Embryonic facial prominence (tissue), 1 donor: Measurements from ENCODE around the gene SHC3.

Experiments
- DNase-seq: peaks from one replicate; pipeline ENCODE4 v3.0.0-alpha.2; 2016; ENCODE audit errors: extremely low spot score

The SHC3 gene

DNA sequence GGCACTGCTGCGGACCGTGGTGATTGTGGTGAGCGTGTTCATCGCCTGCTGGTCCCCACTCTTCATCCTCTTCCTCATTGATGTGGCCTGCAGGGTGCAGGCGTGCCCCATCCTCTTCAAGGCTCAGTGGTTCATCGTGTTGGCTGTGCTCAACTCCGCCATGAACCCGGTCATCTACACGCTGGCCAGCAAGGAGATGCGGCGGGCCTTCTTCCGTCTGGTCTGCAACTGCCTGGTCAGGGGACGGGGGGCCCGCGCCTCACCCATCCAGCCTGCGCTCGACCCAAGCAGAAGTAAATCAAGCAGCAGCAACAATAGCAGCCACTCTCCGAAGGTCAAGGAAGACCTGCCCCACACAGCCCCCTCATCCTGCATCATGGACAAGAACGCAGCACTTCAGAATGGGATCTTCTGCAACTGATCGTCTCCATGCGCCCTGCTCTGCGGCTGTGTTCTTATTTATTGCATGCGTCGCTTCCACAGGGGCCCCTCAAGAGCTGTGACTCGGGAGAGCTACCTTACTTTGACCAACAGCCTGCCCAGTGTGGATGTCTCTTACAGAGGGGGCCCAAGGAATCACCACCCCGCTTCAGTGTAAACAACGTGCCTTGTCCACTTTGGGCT is 176.6 kb downstream of the SHC3 start:
- no peak for DNase-seq

DNA sequence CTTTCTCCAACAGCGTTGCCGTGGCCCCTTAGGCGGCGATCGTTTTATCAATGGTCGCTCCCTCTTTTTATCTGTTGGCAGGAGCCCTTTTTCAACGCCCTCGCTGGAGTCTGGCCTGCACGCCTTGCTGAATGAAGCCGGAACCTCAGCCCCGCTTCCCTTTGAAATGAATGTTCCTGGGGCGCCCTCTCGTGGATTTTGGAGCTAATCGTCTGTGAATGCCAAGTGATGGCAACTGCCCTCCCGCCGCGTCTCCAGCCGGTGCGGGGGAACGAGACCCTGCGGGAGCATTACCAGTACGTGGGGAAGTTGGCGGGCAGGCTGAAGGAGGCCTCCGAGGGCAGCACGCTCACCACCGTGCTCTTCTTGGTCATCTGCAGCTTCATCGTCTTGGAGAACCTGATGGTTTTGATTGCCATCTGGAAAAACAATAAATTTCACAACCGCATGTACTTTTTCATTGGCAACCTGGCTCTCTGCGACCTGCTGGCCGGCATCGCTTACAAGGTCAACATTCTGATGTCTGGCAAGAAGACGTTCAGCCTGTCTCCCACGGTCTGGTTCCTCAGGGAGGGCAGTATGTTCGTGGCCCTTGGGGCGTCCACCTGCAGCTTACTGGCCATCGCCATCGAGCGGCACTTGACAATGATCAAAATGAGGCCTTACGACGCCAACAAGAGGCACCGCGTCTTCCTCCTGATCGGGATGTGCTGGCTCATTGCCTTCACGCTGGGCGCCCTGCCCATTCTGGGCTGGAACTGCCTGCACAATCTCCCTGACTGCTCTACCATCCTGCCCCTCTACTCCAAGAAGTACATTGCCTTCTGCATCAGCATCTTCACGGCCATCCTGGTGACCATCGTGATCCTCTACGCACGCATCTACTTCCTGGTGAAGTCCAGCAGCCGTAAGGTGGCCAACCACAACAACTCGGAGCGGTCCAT is 177.4 kb downstream of the SHC3 start:
- peak; percentile 76 for DNase-seq

DNA sequence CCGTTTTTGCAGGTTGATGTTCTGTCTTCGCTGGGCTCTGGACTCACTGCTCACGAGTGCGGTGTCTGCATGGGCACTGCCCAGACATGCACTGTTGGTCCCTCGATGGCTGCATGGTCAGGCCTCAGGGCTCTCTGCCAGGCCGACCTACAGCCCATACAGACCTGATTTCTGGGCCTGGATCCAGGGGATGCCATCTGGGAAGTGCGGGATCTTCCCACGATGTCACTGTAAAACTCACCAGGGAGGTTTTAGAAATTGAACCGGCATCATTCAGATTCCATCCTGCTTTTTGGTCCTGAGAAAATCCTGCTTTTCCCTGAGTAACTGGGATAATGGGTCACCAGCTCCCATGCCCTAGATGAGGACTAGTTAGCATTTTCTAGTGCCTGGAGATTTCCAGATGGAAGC is 178.2 kb downstream of the SHC3 start:
- DNase-seq = no peak

DNA sequence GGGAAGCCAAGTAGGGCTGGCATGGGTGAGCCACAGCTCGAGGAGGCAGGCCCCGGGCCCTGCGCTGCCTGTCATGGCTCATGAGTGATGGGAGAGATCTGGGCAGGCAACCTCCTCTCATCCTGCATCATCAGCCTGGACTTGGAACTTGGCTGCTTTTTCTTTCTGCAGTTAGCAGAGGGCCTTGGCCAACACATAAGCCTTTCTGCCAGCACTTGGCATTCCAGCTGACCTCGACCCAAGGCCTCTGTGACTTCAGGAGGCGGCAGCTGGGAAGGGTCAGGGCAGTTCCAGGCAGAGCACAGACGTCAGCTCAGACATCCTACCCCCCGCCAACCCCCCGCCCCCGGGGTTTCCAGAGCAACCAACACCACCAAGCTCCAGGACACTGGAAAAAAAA is 179.7 kb downstream of the SHC3 start:
- DNase-seq = no peak

DNA sequence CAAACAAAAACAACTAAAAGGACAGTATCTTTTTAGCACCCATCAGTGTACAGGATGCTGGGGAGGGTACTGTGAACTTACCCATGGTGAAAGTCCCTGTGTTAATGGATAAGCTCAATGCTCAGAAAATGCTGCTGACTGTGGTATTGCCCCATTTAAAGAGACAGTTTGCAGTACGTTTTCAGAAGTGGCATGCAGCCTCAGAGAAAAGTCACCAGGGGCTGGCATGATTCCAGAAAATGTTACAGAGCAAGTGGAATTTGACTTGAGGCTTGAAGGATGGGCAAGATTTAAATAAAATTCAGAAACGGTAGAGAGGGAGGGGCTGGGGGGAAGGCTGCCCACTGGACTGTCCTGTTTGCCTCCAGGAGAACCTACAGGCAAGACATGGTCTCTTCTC is 180.1 kb downstream of the SHC3 start:
- no peak for DNase-seq

DNA sequence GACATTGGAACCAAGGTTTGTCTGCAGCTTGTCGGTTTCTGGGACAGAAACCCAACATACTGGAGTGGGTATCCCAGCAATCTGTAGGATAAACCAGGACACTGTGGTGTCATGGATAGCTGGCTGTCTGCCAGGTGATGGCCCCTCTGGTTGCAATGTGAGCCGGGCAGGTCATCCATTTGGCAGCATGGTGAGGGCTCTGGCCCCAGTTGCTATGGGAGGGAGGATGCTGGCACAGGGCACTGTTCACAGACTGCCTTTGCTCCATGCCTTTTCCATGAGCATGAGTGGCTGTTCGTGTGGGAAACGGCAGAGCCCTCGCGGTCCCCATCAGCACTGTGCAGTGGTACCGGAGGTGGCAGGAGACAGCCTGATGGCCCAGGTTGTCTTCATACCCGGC is 181.0 kb downstream of the SHC3 start:
- DNase-seq = no peak

DNA sequence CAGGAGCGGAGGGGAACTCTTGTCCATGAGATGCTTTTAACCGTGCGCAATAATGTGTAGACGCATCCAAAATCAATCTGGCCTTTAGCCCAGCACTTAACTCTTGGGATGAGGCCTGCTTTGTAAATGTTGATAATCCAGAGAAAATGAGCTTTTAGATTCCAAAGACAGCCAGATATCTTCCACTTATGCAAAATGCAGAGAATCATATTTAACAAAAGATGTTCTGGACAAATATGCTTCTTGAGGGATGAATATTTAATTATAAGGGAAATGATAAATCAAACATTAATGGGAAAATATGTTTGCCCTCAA is 181.7 kb downstream of the SHC3 start:
- no peak for DNase-seq

DNA sequence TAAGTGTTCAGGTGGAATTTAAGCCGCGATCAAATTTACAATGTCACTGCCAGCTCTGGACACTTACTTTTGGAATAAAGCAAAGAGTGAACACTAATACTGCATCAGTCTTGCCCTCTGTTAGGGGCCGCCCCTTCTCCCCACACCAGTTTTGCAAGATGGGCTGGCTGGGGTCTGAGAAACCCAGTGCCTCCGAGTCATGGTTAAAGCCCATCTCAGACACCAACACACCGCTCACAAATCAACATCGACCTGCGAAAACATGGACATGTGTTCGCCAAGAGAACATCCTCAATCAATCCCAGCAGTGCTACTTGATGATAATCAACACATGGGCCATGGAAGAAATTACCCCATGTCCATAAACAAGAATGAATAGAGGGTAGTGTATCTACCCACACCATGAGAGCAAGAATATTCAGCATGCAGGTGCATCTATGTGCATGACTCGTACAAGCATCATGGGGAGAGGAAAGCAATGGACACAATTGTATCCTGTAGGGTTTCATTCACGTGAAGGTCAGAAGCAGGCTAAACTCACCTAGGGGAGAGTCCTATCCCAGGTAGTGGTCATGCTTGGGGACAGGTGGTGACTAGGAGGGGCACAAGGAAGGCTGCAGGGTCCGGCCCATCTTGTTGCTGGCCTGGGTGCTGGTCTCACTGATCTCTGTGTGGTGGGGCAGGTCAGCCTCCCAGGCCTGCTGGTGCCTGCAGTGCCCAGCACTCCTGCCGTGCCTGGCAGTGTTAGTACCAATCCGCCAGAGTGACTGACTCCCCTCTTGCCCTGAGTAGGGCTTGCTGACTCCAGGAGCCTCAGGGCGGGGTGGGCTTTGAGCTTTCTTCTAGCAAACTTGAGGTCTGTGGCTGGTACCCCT is 182.3 kb downstream of the SHC3 start:
- DNase-seq = no peak

DNA sequence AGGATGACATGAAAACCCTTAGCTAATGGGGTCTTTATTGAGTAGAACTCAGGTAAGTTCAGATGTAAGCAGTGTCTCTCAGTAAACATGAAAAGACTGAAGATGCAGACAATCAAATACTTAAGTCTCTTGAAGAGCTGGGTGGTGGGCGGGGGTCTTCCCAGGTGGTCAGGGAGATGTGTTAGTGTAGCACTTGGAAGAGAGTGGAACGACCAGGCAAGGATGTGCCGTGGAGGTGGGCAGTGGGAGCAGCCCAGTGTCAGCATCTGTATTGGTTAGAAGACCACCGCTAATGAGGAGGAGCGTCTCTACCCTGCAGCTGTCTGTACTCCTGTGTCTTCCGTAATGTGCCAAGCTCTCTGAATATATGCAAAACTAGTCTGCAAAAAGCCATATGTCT is 183.0 kb downstream of the SHC3 start:
- no peak for DNase-seq

DNA sequence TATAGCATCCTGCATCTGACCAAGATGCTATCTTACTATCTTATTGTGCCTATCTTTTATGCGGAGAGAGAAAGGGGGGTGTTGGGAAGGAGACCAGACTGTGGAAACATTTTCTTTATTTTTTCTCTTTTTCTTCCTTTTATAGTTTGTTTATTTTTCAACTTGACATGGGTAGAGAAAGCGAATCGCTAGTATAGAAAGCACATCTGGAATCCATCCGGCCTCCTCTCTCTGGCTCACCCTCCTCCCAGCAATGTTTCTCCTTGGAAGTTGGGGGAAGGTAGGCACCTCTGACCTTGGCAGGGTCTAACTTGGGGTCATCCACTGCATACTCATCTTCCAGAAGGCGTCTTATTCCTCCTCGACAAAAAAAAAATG is 183.4 kb downstream of the SHC3 start:
- no peak for DNase-seq

DNA sequence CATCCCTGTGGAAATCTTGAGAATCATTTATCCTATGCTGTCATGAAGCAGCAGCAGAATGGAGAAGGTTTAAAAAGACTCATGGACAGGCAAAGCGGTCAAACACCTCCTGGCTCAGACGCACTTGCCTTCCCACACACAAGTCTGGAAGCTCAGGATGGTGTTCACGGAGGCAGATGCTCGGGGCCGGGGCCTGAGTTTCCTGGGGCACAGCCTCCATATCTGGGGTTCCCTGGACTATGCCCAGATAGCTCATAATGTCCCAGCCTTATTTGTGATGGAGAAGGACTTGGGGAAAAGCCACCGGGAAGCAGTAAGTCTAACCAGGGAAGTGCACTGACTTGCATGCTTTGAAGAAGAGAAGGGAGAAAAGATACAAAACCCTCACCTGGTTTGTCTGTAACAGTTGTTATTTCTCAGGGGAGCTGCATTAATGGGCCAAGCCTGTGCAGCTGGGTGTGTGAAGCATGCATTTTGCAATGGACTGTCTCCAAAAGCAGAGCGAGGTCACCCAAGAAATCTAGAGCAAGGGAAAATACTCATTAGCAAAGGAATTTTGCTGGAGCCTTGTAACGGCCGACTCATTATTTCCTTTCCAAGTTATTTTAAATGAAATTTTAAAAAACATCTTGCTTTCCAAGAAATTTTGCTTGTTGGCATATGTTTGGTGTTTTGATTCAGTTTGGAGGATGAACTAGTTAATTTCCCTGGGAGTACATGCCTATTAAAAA is 184.0 kb downstream of the SHC3 start:
- no peak for DNase-seq

DNA sequence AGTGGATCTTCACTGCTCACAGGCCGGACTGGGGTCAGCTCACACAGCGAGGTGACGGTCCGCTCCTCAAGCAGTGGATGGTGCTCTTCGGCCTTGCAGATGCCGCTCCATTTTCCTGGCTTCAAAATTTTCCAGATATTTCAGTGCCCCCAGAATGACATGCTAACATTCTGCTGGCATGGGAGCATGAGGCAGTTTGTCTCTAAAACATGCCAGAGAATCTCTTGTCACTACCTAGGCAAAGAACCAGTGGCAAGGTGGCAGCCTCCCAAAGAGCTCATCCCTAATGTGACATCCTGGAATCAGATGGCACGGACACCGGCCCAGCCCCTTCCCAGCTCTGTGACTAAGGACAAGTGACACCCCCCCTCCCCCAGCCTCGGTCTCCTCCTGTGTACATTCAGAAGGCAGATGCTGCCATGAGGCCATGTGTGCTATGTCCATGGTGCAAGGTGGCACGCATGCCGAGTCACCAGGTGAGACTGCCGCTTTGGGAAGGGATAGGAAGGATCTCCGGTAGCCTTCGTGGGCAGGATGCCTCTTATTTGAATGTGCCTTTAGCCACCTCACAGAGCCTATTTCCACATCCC is 184.7 kb downstream of the SHC3 start:
- DNase-seq = no peak

DNA sequence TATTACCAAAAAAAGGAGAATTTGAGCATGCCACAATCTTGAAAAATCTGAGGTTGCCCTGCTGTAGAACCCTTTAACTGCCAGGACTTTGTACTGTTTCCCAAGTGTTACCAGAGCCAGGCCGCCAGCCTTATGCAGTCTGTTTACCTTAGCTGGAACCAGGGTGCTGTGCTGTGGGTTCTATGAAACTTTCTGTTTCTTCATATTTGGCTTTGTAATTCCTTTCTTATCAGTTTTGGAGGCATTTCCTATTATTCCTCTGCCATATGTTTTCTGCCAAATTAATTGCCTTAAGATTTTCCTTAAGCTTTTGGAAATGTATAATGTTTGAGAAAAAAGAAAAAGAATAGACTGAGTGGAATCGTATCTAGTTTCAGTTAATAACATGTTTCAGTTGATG is 185.3 kb downstream of the SHC3 start:
- DNase-seq = no peak

DNA sequence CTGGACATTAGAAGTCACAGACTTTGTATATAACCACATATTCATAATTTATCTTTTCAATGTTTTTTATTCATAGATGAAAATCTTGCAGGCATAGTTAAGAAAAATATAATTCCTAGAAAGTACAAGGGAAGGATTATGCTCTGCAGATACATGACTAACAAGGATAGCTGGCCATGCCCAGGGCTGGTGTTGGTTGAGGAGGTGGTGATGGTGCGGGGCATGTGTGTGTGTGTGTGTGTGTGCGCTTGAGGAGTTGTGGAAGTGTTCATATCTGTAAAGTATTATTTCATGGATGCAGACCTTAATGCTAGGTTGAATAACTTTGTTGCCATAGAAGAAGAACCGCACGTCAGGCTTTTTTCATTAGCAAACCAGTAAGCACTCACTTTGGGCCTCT is 186.1 kb downstream of the SHC3 start:
- DNase-seq = no peak

DNA sequence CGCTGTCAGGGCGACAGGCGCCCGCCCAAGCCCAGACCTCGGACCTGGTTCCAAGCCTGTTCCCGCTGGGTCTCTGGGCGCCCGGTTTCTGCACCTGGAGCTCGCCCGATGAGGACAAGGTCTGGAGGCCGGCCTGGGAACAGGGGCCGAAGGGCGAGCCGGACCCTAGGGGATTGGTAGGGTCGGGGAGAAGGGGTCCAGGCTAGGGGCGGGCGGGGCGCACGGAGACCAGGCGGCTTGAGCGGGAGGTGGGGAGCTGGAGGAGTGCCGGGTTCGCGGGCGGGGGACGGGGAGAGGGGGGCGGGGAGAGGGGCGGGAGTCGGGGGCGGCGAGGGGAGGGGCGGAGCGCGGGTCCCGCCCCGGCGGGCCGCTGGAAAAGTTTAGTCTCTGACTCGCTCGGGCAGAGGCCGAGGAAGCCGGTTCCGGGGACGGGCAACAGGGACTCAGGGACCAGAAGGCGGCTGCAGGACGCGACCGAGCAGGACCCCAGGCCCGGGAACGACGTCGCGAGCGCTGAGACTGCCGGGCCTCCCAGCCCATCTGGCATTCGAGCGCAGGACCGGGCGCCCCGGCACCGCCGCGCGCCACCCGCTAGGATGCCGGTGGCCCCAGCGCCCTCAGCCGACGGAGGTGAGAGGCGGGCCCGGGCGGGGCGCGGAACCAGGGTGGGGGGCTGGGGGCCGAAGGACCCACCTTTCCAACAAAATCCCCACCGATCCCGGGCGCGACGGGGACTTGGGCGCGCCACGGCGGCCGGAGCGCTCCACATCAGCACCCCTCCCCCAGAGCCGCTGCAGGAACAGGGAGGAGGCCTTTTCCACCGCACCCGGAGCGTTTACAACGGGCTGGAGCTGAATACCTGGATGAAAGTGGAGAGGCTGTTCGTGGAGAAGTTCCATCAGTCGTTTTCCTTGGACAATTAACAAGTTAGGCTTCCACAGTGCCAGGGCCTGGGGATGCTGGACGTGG is 187.3 kb downstream of the SHC3 start, which contains the start of gene S1PR3:
Gene S1PR3 (plus strand): TSS at position 403 of the 969 bp plus-strand sequence. CDS start 9,733 bp downstream, outside the sequence.
- no peak for DNase-seq

DNA sequence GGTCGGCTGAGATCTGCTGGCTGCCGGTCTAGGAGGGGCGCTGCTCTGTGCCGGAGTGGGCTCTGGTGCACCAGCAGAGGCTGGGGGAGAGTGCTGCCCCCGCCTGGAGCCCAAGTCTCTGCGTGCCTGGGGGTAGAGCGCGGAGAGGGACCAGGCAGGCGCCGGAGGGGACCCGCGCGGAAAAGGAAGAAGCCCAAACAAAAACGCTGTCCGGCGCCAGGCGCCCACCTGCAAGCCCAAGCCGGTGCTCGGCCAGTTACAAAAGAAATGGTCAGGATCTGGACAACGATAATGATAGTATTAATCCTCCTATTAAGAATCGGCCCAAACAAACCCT is 187.9 kb downstream of the SHC3 start:
- DNase-seq = no peak

DNA sequence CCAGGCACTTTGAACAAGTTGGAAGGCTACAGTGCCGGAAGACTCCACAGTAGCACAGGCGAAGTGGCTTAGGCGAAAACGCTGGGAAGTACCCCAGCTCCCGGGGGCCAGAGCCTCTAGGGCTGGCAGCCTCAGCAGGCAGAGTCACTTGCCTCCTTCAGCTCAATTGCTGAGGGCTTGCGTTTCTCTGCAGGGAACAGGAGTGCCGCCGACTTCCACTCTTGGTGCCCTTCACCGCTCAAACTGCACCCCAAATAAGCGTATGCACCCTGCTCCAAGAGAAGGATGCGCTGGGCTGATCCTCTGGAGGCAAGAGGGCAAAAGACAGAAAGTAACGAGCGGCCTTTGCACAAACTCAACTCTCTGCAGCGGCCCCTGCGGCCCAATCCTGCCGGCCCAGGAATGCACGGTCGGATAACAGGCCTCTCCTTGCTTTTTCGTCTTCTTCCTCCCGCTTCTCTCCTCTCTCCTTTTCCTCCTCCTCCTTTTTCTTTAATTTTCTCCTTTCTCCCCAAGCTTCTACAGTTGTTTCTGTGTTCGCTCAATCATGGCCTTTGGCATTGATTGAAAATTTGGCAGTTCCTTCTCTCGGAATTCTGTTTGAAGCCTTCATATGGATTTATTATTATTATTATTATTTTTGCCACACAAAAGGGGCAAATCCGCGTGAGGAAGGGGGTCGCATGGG is 188.4 kb downstream of the SHC3 start:
- DNase-seq = no peak

DNA sequence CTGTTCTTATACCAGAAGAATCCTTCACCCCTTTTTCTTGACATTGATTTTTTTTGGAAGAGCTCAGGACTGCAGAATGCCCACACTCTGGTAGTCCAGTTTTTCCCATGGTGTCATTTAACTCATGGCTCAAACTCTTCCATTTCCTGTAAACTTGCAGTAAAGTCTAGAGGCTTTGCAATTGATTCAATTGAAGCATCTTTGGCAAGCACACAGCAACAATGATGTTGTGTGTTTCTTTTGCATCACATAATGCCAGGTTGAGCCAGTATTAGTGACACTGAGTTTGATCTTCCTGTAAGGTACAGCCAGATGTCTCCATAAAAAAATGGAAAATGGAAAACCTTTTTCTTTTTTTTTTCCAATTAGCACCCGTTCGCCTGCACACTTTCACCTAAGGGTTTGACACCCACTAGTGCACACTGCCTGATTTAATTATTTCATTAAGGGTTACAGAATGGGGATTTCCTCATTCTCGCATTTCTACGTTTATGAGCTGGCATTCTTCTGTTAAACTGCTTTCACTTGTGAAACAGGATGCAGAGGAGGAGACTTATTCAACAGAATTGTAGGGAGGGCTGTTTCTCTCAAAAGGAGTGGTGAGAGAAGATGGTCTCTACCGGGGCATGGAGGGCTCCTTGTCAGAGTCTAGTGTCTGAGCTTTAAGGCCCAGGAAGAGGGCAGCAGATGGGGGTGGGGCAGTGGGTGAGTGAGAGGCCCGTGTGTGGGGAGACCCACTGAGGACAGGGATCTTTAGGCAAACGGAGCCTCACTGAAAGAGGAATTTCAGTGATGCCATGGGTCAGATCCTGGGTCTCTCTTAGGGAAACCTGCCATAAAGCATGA is 189.6 kb downstream of the SHC3 start:
- DNase-seq = no peak

DNA sequence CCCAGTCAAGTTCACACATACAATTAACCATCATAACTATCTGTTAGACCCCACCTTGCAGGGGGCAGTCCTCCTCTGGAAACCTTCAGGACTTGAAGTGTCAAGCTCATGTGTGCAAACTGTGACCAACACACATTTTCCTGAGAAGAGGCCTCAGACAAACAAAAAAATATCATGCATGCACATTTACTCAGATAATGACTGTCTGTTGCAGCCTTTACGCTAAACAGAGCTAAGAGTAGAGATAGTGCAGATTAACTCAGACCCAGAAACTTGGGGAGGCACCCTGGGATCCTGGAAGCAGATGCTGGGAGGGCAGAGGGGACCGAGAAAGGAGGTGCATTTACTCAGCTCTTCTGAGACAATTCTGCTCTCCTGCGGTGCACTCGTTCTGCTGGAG is 191.0 kb downstream of the SHC3 start:
- DNase-seq = no peak
